CD4-positive, alpha-beta T cell treated with Interleukin-4 for 4 hours (primary cell): ENCODE results near the gene CDC42EP5.
"Not testable (repeated sequence)": the region's sequence is repeated elsewhere in the genome, so short reads cannot be mapped to it uniquely, and the experiment has no call there.

Experiments used
- DNase-seq: peaks from one replicate; pipeline ENCODE4 v3.0.0-alpha.2; 2020

The CDC42EP5 gene

DNA sequence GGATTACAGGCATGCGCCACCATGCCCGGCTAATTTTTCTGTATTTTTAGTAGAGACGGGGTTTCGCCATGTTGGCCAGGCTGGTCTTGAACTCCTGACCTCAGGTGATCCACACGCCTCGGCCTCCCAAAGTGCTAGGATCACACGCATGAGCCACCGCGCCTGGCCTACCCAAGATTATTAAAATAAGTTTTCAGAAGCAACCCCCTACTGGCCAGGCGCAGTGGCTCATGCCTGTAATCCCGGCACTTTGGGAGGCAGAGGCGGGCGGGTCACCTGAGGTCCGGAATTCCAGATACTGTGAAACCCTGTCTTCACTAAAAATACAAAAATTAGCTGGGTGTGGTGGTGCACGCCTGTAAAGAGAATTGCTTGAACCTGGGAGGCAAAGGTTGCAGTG lies 26.7 kb downstream of the CDC42EP5 start:
- not testable (repeated sequence) for DNase-seq

DNA sequence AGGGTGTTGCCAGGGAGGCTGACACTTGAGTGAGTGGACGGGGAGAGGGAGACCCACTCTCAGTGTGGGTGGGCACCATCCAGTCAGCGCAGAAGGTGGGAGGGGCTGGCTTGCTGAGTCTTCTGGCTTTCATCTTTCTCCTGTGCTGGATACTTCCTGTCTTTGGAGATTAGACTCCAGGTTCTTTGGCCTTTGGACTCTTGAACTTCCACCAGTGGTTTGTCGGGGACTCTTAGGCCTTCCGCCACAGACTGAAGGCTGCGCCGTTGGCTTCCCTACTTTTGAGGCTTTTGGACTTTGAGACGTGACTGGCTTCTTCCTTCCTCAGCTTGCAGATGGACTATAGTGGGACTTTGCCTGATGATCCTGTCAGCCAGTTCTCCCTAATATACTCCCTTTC lies 28.4 kb downstream of the CDC42EP5 start:
- no peak for DNase-seq

DNA sequence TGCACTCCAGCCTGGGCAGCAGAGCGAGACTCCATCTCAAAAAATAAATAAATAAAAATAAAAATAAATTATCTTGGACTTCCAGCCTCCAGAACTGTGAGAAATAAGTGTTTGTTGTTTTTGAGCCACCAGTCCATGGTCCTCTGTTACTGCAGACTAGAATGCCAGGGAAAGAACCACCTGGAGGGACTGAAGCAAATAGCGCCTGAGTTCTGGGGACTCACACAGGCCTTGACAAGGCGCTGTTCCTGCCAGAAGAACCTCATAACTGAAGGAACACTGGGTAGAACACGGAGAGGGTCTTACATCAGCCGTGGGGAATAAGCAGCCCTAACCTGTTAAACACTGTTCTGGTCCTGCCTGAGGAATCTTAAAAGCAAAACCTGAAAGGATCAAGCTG lies 32.5 kb downstream of the CDC42EP5 start:
- DNase-seq, result no peak

DNA sequence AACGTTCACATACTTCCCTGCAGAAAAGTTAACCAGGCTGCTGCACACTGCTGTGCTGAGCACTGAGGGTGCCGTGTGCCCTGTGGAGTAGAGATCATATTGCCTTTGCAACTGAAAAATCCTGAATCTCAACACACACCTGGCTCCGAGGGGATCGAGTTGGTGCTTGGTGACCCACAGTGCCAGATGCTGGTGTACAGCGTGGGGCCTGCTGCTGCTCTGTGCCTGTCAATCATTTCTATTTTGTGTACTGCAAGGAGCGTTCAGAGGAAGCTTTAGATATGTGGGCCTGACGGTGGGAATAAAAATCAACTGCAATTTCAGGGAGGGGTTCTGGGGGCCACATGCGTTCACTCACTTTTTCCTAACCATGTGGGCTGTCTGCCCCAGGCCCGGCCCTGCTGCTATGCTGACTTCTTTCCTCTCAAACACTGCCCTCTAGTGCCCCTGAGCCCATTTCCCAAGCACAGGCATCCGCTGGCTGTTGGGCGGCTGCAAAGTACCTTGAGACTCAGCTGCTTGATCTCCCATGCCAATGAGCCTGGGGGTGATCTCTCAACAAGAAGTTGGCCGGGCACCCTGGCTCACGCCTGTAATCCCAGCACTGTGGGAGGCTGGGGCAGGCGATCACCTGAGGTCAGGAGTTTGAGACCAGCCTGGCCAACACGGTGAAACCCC lies 33.8 kb downstream of the CDC42EP5 start:
- no peak for DNase-seq

DNA sequence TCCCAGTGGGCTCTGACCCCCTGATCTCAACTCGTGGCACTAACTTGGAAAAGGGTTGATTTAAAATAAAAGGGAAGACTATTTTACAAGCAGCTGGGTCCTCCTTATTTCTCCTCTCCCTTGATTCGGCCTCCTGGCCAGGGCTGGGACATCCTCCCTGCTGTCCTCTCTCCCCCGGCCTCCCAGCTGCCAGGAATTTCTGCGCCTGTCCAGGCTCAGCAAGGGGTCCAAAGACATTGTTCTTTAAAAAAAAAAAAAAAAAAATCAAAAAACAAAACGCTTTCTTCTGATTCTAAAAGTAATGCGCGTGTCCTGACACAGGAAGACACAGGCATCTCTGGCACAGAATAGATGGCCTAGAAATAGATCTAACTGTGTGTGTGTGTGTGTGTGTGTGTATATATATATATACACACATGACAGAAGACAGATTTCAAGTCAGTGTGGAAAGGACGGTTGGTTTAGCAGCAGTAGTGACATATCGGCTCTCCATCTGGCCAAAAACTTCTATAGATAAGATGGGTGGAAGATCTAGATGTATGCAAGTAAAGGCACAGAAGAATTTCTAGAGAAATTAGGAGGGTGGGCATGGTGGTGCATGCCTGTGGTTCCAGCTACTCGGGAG lies 36.4 kb downstream of the CDC42EP5 start:
- no peak for DNase-seq

DNA sequence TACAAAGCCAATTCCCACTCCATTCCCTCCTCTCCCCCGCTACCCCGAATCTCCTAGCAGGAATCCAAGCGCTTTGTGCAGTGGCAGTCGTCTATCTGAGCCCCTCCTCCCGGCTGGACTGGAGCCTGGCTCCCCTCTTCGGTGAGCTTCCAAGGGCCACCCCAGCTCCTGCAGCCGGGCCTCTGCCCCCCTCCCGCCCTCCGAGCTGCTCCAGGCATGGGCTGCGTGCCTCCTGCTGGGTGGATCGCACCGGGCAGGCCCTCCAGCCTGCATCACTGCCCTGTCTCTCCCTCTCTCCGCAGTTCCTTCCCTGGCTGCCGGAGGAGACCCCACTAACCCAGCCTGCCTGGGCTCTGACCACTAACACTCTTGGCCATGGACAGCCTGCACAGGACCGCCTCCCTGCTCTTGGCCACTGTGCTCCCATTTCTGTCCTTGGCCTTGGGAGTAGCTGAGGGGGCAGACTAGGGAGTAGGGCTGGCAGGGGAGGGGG lies 37.0 kb downstream of the CDC42EP5 start:
- no peak for DNase-seq

DNA sequence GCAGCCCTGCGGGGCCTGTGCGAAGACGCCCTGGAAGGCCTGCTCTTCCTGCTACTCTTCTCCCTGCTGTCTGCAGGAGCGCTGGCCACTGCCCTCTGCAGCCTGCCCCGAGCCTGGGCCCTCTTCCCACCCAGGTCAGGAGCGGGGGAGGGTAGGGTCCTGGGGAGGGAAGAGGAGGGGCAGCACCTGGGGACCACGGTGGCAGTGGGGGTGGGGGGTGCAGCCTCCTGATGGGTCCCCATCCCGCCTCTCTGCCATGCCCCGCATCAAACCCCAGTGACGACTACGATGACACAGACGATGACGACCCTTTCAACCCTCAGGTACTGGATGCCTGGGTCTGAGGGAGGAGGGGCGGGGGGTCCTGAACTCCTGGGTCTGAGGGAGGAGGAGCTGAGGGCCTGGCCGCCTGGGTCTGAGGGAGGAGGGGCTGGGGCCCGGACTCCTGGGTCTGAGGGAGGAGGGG lies 37.5 kb downstream of the CDC42EP5 start:
- DNase-seq, result no peak

DNA sequence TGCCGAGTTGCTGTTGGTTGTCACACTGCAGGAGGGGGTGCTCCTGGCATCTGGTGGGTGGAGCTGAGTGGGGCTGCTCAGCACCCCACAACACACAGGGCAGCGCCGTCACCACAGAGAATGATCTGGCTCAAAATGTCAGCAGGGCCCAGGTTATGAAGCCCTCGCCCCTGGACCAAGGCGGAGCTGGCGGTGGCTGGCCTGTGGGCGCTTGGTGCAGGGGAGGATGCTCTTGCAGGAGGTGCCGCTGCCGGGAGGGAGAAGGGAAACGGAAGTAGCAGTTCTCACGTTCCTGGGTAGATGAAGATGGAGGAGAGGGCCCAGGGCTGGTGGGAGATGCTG lies 38.3 kb downstream of the CDC42EP5 start:
- no peak for DNase-seq

DNA sequence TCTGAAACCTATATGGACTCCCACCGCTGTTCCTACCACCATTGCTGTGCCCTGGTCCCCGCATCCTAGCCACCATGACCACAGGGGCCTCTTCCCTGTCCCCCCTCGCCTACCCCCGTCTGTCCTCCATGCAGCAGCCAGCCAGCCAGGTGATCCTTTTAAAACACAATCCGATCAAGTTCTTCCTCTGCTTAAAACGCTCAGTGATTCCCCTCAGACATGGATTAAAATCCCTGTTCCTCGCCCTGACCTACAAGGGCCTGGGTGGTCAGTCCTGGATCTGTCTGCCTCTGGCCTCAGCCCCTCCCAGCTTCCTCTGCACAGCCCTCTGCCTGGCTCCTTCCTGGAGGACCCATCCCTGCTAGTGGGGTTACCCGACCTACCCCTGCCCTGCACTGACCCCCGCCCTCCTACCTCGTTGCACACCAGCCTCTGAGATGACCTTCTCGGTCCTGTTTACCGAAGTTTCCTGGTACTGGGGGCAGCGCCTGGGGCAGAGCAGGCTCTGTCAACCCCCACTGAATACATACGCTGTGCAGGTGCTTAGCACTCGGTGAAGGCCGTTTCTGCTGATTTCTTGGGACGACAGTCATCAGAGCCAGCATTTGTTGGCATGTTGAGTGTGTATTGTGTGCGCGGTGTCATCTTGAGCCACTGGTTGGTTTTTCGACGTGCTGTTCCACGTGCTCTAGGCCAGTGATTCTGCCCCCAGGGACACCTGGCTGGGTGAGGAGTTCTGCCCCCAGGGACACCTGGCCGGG lies 38.8 kb downstream of the CDC42EP5 start:
- DNase-seq, result no peak

DNA sequence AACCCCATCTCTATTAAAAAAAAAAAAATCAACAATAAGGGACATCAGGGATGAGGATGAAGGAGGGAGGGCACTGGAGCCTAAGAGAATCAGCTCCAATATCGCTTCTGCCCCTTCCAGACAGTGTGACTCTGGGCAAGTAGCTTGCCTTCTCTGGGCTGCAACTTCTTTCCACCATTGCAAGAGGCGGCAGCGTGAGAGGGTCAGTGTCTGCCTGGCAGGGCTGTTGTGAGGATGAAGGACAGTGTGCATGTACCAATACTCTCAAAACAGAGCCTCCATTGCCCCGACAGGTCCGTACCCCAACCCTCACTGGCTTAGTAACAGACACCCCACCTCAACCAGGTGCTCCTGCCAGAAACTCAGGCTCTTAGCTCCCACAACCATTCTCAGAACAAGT lies 39.4 kb downstream of the CDC42EP5 start:
- DNase-seq, result no peak

DNA sequence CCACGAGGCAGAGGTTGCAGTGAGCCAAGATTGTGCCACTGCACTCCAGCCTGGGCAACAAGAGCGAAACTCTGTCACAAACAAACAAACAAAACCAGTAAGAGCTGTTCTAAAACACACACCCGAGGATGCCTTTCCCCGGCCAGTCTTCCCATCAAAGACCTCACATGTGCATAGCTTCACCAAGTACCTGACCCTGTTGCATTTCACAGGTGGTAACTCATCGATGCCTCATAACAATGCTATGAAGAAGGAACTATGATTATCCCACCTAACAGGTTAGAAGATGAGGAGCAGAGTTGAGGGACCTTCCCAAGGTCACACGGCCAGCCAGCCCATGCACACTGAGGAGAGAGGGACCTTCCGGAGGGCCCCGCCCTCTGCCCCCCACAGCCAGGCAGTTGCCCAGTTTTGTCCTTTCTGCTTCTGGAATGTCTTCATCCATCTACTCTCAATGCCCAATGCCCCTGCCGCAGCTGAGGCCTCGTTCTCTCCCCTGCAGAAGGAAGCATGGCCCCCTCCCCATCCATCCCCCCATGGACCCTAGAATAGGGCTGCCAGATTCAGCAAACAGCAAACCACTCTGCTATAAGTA lies 40.9 kb downstream of the CDC42EP5 start:
- DNase-seq, result no peak

DNA sequence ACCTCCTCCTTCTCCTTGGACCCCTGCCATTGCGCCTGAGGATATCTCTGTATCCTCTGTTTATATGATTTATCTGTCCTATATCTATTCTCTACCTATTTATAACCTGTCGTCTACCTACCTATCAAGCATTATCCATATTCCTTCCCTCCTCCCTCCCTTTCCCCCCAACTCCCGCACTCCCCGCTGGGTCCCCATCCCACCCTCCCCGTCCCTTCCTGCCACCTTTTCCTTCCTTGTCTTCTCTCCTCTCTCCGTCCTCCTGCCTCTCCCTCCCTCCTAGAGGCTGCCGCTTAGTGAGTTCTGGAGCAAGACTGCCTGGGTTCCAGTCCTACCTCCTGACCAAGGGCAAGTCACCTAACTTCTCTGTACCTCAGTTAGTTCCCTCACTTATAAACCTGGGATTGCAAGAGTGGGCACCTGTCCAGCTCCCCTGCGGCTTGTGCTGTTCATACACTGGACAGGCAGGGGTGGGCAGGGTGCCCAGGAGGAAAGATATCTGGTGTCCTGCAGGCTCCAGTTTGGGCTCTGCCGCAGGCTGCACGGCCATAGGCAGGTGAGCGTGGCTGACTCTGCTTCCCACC lies 41.7 kb downstream of the CDC42EP5 start:
- DNase-seq, result no peak

DNA sequence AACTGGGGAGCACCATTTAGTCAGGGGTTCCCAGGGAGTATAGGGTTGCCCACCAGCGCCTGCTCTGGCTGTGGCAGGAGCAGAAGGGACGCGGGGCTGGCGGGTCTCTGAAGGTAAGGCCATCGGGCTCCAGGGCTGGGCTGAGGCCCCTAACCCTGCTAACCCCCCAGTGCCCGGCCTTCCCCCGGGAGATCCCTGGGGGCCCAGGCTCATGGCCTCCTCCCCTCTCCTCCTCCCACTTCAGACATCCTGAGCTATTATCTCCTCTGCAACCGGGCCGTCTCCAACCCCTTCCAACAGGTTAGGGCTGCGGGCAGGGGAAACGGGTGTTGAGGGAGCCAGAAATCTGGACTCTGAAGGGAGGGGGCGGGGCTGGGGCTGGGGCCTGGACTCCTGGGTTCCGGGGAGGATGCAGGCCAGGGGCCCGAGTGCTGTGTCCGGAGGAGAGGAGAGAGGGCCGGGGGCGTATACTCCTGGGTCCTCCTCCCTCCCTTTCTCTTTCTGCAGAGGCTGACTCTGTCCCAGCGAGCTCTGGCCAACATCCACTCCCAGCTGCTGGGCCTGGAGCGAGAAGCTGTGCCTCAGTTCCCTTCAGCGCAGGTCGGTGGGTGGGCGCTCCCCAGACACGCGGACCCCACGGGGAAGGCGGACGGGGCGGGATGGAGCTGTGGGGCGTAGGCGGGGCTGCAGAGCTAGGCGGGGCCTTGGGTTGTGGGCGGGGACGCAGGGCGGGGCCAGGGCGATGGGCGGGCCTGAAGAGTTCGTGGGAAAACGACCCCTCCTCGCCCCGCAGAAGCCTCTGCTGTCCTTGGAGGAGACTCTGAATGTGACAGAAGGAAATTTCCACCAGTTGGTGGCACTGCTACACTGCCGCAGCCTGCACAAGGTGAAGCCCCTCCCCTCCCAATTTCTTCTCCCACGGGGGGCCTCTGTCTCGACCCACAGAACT lies 42.5 kb downstream of the CDC42EP5 start:
- peak; percentile 10 for DNase-seq

DNA sequence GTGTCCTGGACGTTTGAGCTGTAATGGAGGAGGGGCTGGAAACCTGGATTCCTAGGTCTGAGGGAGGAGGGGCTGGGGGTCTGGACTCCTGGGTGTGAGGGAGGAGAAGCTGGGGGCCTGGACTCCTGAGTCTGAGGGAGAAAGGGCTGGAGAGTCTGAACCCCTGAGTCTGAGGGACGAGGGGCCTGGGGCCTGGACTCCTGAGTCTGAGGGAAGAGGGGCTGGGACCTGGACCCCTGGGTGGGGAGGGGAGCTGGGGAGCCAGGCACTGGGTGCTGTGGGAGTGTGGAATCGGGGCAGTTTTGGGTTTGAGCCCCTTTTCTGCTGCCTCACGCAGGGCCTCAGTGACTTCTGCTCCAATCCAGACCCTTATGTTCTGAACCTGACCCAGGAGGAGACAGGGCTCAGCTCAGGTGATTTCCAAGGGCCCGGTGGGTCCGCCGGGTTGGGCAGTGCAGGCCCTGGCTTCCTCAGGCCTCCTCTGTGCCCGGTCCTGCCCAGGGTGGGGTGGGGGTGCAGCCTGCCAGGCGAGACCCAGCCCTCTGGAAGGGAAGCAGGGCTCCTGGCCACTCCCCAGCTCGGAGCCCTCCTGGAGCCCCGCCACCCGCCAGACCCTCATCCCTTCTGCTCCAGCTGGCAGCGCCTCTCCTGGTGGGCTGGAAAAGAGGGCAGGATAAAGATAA lies 43.4 kb downstream of the CDC42EP5 start:
- DNase-seq, result no peak

DNA sequence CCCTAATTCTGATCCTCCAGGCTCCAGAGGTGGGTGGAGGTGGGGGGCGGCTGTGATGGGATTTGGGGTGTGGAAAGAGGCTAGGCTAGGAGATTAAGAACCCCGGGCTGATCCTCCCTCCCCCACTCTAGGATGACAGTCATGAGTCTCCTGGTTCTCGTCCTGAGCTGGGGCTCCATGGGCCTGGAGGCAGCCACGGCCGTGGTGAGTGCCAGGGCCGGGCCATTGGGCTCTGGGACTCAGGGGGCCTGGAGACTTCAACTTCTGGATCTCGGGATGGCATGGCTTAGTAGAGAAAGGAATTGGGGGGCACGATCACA lies 44.0 kb downstream of the CDC42EP5 start:
- DNase-seq, result no peak

DNA sequence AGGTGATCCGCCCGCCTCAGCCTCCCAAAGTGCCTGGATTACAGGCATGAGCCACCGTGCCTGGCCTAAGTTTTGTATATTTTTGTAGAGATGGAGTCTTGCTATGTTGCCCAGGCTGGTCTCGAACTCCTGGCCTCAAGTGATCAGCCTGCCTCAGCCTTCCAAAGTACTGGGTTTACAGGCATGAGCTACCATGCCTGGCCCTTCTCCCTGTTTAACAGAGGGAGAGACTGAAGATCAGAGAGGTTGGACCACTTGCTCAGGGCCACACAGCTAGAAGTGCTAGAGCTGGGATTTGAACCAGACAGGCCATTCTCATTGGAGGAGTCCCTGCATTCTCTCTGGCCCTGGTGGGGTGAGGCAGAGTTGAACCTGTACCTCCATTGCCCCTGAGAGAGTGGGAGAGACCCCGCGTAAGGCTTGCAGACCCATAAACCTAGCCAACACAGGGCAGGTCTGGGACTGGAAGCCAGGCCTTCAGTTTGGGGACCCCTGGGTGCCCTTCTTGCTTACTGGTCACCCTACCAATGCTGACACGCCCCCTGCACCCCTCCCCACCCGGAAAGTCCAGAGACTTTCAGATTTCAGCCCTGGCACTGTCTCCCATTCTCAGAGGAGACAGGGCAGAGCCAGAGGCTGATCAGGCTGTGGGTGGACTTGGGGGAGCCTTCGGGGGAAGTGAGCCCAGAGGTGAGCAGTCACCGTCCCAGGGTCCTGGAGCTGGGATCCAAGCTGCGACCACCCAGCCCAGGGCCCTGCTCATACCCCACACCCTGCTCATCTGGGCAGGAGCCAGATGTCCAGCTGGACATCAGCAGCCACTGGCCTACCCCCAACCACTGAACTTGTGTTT lies 44.5 kb downstream of the CDC42EP5 start:
- DNase-seq, result no peak

DNA sequence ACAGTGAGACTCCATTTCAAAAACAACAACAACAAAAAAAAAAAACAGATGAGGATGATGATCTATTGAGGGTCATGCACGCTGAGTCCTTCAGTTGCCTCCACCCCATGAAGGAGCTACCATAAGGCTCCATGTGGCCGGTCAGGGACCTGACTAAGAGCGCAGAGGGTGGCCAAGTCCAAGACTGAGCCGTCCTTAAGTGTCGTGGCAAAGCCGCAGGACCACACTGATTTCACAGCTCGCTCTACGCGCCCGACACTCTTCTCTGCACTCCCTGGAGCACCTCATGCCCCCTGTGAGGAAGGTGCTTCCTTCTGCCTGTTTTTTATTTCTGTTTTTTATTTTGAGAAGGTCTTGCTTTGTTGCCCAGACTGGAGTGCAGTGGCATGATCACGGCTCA lies 45.5 kb downstream of the CDC42EP5 start:
- DNase-seq, result no peak

DNA sequence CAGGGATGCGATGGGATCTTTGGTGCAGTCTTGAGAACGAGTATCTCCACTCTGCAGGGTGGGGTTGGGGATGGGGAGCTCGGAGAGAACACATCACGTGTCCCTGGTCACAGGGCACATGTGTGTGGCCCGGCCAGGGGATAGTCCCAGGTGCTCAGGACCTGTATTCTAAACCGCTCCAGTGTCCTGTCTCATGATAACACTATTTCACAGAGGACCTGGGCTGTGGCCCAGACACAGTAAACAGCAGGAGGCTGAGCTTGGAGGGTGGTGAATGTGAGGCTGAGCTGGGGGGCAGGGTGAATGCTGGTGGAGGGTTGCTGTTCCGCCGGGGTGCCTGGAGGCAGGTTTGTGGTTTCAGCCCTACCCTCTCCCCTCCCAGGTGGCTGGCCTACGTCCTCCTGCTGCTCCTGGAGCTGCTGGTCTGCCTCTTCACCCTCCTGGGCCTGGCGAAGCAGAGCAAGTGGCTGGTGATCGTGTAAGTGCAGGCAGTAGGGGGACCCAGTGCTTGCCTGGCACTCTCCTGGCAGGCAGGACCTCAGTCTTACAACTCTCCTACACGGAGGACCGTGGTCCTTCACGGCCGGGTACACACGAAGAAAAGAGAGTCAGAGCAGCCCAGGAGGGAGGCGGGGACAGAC lies 46.7 kb downstream of the CDC42EP5 start:
- DNase-seq, result no peak

DNA sequence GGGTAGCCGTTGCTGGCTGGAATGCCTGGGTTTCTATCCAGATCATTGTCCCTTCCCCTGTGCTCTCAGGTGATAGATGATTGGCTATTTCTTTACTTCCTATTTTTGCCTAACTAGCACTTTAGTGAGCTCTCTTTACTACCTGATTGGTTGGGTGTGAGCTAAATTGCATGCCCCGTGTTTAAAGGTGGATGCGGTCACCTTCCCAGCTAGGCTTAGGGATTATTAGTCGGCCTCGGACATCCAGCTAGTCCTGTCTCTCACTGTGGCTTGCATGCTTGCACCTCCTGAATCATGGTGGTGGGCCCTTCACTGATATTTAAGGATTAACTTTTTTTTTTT lies 47.7 kb downstream of the CDC42EP5 start:
- no peak for DNase-seq

DNA sequence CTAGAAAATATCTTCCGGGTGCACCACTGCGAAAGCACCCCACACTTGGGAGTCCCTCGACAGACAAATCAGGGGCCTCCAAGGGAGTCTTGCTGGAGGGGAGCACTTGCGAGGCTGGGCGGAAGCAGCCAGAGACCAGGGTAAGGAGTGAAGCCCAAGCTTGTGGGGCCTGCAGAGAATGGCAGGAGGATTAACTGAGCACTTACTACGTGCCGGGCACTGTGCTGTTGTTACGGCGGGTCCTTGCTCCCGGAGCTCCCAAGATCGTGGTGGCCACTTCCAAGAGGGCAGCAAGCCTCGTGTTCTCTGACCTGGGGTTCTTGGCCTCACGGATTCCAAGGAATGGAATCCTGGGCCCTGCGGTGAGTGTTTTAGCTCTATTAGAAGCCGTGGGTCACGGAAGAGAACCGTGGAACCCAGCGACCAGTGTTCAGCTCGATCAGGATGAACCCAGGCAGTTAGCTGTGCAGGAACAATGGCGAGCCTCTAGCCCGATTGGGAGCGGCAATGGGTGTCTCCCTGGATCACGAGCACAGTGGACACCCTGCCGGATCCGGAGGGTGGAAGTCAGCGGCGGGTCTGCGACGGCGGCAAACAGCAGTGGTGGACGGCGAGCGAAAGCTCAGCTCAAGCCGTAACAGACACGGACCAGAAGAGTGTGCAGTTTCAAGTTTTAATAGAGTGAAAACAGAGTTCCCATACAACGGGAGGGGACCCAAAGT lies 48.3 kb downstream of the CDC42EP5 start:
- DNase-seq, result no peak
